Activated B cell treated with CpG ODN at 0.5 μM for 24 hours (primary cell): ENCODE data around the gene SMIM34. TPM values are rescaled to one million over a fixed set of nuclear protein-coding genes. Genes with fewer than 3 reads are reported as not detected.
"Not testable (repeated sequence)": the region's sequence is repeated elsewhere in the genome, so short reads cannot be mapped to it uniquely, and the experiment has no call there.

Experiments used
- ATAC-seq: fragments of 200-7000 bp; cut with Tn5 transposase; one replicate; pipeline ENCODE4 v1.10.0; 2021; ENCODE audit warnings: low read depth, mild to moderate bottlenecking, moderate library complexity
- CTCF ChIA-PET: fragments of 350-600 bp; sonication (Branson Sonifier 250); formaldehyde crosslinking; loops from one replicate; lab custom pipeline; 2021; ENCODE audit warnings: antibody characterized with exemption; lab: Charles Lee
- POLR2A ChIA-PET: fragments of 350-600 bp; sonication (Branson Sonifier 250); formaldehyde crosslinking; loops from one replicate; lab custom pipeline; 2021; ENCODE audit warnings: antibody characterized with exemption; lab: Charles Lee
- DNase-seq: peaks from one replicate; pipeline ENCODE4 v3.0.0; 2022
- H3K27ac Mint-ChIP-seq: one replicate; pipeline ENCODE4 v1.8.0; 2020; ENCODE audit warnings: mixed read lengths
- H3K27me3 Mint-ChIP-seq: one replicate; pipeline ENCODE4 v1.8.0; 2021; ENCODE audit warnings: mixed read lengths
- H3K36me3 Mint-ChIP-seq: one replicate; pipeline ENCODE4 v1.8.0; 2021; ENCODE audit warnings: low read depth, mixed read lengths
- H3K4me1 Mint-ChIP-seq: one replicate; pipeline ENCODE4 v1.8.0; 2021; ENCODE audit warnings: mixed read lengths
- H3K4me3 Mint-ChIP-seq: one replicate; pipeline ENCODE4 v1.8.0; 2020; ENCODE audit warnings: mild to moderate bottlenecking, mixed read lengths
- H3K9me3 Mint-ChIP-seq: one replicate; pipeline ENCODE4 v1.8.0; 2020; ENCODE audit warnings: mixed read lengths
- intact Hi-C: fragments of 100-400 bp; cut with micrococcal nuclease; formaldehyde crosslinking; loops from one replicate; pipeline ENCODE4 v1.15.1; 2024
- total RNA-seq: library from RNA; stranded (reverse); gene quantifications from 2 replicates; pipeline ENCODE4 v1.2.3, GENCODE V29; 2022

SMIM34 gene
- total RNA-seq, 1 donor from 2014 or later = not detected

DNA sequence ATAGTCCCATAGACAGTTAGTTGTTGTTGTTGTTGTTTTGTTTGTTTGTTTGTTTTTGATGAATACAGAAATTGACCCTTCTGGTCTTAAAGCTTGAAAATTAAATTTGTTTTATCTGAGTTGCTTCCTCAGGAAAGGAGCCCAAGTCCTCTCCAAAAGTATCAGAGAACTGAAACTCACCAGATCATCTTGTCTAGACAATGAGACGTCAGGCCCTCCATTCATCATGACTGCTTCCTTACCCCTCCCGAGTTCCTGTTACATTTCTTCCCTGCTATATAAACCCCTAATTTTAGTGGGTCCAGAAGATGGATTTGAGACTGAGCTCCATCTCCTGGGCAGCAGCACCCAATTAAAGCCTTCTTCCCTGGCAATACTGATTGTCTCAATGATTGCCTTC lies 17.1 kb downstream of the SMIM34 start:
- intact Hi-C loops, H3K4me3 Mint-ChIP-seq, H3K27me3 Mint-ChIP-seq, H3K36me3 Mint-ChIP-seq, H3K27ac Mint-ChIP-seq, CTCF ChIA-PET, H3K9me3 Mint-ChIP-seq, POLR2A ChIA-PET, H3K4me1 Mint-ChIP-seq, DNase-seq: not testable (repeated sequence)
- peak; percentile 31 for ATAC-seq

DNA sequence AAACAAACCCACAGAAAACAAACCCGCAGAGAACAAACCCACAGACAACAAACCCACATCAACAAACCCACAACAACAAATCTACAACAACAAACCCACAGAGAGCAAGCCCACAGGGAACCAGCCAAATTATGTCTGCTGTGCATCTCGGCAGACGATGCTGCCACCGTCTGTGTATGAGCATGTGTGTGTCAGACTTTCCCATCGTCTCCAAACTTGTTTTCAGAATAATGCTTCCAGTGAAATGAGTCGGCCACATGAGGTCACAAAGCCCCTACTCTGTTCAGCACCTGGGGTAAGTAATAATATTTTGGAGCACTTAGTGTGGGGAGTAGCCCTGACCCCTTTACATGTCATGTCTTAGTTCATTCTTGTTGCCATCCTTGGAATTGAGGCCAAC lies 17.6 kb downstream of the SMIM34 start:
- CTCF ChIA-PET, H3K27me3 Mint-ChIP-seq, POLR2A ChIA-PET, H3K4me3 Mint-ChIP-seq, DNase-seq, H3K4me1 Mint-ChIP-seq, H3K36me3 Mint-ChIP-seq, H3K27ac Mint-ChIP-seq, H3K9me3 Mint-ChIP-seq, intact Hi-C loops, ATAC-seq: not testable (repeated sequence)

DNA sequence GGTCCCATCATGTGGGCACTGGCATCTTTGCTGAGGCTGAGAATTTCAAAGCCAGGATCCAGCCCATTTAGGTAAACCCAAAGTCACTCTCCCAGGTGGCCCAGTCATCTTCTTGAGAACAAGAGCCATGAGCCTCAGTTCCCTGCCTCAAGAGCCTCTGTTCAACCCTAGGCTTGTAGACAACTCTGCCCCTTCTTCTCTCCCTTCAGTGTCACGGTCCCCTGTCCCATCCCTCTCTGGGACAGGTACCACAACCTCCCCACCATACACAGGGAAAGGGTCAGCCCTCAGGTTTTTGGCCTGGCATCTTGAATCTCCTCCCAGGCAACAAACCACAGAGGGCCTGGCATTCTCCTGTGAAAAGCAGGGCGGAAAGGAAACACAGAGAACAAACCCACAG lies 18.1 kb downstream of the SMIM34 start:
- H3K27ac Mint-ChIP-seq, H3K4me3 Mint-ChIP-seq, POLR2A ChIA-PET, DNase-seq, H3K9me3 Mint-ChIP-seq, CTCF ChIA-PET, H3K36me3 Mint-ChIP-seq, H3K27me3 Mint-ChIP-seq, ATAC-seq, intact Hi-C loops, H3K4me1 Mint-ChIP-seq: not testable (repeated sequence)

DNA sequence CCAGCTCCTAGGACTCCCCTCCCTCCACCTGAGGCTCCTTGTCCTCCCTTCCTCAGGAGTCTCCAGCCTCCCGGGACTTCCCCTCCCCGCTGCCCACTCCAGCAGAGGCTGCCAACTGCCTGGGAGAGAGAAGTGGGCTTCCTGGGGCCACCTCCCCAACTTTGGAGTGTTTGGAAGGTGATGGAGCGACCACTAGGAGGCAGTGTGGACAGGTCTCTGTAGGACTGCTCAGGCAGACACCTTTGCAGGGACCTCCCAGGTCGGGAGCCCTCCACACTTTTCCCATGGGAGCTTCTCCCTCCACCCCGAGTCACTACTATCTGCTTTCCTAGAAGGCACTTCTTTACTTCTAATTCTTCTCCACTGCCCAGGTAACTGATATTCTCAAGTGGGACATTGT lies 19.0 kb downstream of the SMIM34 start:
- H3K4me3 Mint-ChIP-seq, POLR2A ChIA-PET, ATAC-seq: not testable (repeated sequence)

DNA sequence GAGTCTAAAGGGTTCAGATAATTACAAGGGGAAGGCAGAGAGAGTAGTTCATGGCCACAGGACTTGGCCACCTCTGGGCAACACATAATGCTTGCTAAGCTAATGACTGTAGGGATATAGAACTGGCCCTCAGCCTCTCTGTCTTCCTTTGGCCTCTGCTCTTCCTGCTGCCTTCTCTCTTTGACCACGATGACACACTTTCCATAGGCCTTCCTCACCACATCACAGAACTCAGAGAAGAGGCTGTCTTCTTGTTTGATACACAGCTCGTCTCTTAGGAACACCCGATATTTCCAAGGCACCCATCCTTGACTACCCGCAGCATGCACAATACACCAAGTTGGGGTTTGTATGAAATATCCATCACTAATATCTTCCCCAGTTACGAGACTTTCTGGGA lies 23.2 kb downstream of the SMIM34 start:
- intact Hi-C loops, DNase-seq, H3K4me3 Mint-ChIP-seq, H3K27me3 Mint-ChIP-seq, POLR2A ChIA-PET, CTCF ChIA-PET, H3K4me1 Mint-ChIP-seq, H3K27ac Mint-ChIP-seq, H3K36me3 Mint-ChIP-seq, H3K9me3 Mint-ChIP-seq, ATAC-seq: not testable (repeated sequence)

More for the DNA sequence above, 19.0 kb downstream of the SMIM34 start:
- H3K27ac Mint-ChIP-seq, intact Hi-C loops, H3K27me3 Mint-ChIP-seq, H3K36me3 Mint-ChIP-seq, H3K4me1 Mint-ChIP-seq, CTCF ChIA-PET, H3K9me3 Mint-ChIP-seq, DNase-seq: not testable (repeated sequence)

DNA sequence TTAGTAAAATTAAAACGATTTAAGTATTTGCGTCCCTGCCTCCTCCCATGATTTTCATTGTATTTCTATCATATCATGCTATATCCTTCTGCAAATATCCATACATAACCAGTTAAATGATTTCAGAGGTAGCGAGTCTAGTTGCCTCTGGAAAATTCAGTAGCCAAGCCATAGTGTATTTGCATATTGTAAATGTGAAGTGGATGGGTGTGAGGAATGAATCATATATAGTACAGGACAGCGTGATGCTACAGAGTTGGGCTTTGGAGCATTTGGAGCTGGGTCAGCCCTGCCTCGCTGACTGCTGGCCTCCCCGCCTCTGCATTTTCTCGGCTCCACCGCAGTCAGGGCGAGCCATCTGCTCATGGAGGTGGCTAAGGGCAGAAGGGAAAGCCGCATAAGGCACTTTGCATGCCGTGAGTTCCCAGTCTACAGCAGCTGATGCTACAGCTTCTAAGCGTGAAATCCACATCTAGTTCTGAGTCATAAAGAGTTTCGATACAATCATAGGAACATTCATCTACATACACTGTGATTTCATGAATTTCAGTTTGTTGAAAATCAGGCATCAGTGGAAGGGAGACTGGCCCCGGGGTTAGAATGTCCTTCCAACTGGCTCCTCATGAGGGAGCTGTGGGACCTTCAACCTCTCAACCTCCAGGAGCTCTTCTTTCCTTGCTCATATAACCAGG lies 39.9 kb downstream of the SMIM34 start:
- not testable (repeated sequence) for H3K4me1 Mint-ChIP-seq

DNA sequence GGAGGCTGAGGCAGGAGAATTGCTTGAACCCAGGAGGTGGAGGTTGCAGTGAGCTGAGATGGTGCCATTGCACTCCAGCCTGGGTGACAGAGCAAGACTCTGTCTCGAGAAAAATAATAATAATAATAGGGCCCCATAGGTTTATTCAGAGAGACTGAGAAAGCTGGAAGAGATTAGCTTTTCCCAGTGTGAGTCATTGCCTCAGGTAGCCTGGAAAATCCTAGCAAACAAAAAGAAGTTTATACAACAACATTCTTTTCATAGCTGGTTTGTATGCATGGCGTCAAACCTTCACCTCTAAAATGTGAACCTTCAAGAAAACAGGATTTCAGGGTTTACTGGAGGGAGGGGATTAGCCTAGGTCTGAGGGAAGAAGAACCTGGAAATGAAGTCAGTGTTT lies 40.6 kb downstream of the SMIM34 start:
- intact Hi-C loops, DNase-seq, POLR2A ChIA-PET, H3K36me3 Mint-ChIP-seq, H3K4me3 Mint-ChIP-seq, H3K4me1 Mint-ChIP-seq, H3K9me3 Mint-ChIP-seq, H3K27me3 Mint-ChIP-seq, ATAC-seq, CTCF ChIA-PET, H3K27ac Mint-ChIP-seq: not testable (repeated sequence)

More for the DNA sequence above, 39.9 kb downstream of the SMIM34 start:
- peak; percentile 83 for ATAC-seq
- H3K27me3 Mint-ChIP-seq, DNase-seq, intact Hi-C loops, H3K9me3 Mint-ChIP-seq, H3K4me3 Mint-ChIP-seq, H3K36me3 Mint-ChIP-seq, CTCF ChIA-PET, POLR2A ChIA-PET, H3K27ac Mint-ChIP-seq: not testable (repeated sequence)

DNA sequence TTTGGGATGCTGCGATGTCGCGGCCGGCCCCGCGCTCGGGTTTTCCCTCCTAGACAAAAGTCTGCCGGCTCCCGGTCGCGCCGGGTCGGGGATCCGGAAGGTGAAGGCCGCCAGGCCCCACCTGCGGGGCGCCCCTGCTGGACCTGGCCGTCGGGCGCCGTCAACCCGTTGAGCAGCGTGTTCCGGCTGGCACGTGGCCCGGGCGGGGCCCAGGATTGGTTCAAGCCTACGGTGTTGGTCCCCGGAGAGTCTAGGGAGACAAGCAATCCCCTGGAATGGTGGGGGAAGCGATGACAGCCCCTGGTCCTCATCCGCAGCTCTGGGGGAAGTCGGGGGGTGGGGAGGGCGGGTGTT lies 48.2 kb downstream of the SMIM34 start:
- CTCF ChIA-PET, H3K4me3 Mint-ChIP-seq, H3K4me1 Mint-ChIP-seq, H3K27me3 Mint-ChIP-seq, POLR2A ChIA-PET, H3K27ac Mint-ChIP-seq, intact Hi-C loops, DNase-seq, H3K9me3 Mint-ChIP-seq, H3K36me3 Mint-ChIP-seq: not testable (repeated sequence)
- peak; percentile 74 for ATAC-seq

DNA sequence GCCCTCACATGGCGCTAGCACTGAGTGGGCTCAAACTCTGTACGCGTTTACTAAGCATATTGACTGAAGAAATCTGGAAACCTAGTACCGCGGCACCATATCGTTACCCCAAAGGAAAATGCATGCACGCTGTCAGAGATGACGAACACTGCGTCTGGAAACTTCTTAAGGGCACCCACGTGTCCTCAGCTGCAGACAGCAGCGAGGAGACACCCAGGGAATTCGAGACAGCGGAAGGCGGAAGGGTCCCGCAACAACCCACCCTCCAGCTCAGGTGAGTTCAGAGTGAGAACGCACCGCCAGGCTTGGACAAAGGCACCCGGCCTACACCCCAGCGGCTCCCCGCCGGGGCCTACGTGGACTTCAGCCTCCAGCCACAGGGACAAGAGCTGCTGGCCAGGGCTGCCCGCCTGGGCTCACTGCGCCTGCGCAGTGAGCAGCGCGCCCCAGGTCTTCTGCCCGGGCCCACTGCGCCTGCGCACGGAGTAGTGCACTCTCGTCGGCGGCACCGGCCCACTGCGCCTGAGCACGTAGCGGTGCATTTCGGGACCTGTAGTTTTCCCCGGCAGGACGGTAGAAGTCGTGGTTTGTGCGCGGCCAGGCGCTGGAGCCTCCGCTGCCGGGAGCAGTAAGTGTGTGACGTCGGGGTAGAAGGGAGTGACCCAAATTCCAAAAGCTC lies 48.7 kb downstream of the SMIM34 start, which contains the start of gene SMIM11:
Gene SMIM11, plus strand, starts transcription at position 568 of the 679 bp plus-strand sequence. CDS start 3,998 bp downstream, outside the sequence.
- H3K4me1 Mint-ChIP-seq, CTCF ChIA-PET, DNase-seq, H3K4me3 Mint-ChIP-seq, H3K36me3 Mint-ChIP-seq, H3K27me3 Mint-ChIP-seq, H3K27ac Mint-ChIP-seq, POLR2A ChIA-PET, H3K9me3 Mint-ChIP-seq, intact Hi-C loops: not testable (repeated sequence)
- peak; percentile 99 for ATAC-seq

DNA sequence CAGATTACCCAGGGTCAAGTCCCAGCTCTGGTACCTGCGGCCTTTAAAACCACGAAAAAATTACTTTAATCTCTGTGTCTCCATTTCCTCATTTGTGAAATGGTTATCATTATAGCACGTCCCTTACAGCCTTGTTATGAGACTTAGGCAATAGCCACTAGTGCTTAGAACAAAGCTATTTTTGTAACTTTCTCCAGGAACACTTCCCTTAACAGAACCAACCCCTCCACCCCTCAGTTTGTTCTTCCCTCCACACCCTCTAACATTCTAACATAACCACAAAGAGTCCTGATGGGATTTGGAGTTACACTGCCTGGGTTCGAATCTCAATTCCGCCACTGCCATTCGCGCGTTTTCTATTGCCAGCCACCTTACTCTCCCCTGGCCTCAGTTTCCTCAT lies 49.3 kb downstream of the SMIM34 start:
- CTCF ChIA-PET = not testable (repeated sequence)

More for the DNA sequence above, 49.3 kb downstream of the SMIM34 start:
- H3K4me3 Mint-ChIP-seq, H3K27ac Mint-ChIP-seq, intact Hi-C loops, POLR2A ChIA-PET, ATAC-seq, DNase-seq, H3K36me3 Mint-ChIP-seq, H3K4me1 Mint-ChIP-seq, H3K27me3 Mint-ChIP-seq, H3K9me3 Mint-ChIP-seq: not testable (repeated sequence)
